Neuronal stem cell (in vitro differentiated cells): ENCODE measurements around the gene HSD17B14.

Source experiments
- DNase-seq: peaks from one replicate; pipeline ENCODE4 v3.0.0-alpha.2; 2013; ENCODE audit warnings: low spot score
- H2AFZ ChIP-seq: one replicate; pipeline ENCODE4 v1.6.1; 2013; ENCODE audit warnings: mild to moderate bottlenecking, low read length, inconsistent platforms
- H2AK5ac ChIP-seq: 2 replicates; pipeline ENCODE4 v1.6.1; 2013; ENCODE audit warnings: low read depth, mild to moderate bottlenecking, inconsistent platforms, low read length, moderate library complexity, mixed read lengths
- H2BK120ac ChIP-seq: 2 replicates; pipeline ENCODE4 v1.6.1; 2013; ENCODE audit warnings: low read depth, mild to moderate bottlenecking, inconsistent platforms, low read length, moderate library complexity, mixed read lengths
- H2BK12ac ChIP-seq: one replicate; pipeline ENCODE4 v1.6.1; 2013; ENCODE audit warnings: low read length, inconsistent platforms
- H2BK15ac ChIP-seq: 2 replicates; pipeline ENCODE4 v1.6.1; 2013; ENCODE audit warnings: mild to moderate bottlenecking, low read length, inconsistent platforms, mixed read lengths
- H2BK5ac ChIP-seq: one replicate; pipeline ENCODE4 v1.6.1; 2013; ENCODE audit warnings: inconsistent platforms, mild to moderate bottlenecking, low read length, moderate library complexity
- H3K14ac ChIP-seq: one replicate; pipeline ENCODE4 v1.6.1; 2013; ENCODE audit warnings: low read length, inconsistent platforms
- H3K18ac ChIP-seq: 2 replicates; pipeline ENCODE4 v1.6.1; 2013; ENCODE audit warnings: low read length, inconsistent platforms
- H3K23ac ChIP-seq: 2 replicates; pipeline ENCODE4 v1.6.1; 2013; ENCODE audit warnings: low read depth, mild to moderate bottlenecking, mixed read lengths, low read length, inconsistent platforms; ENCODE audit not compliant: poor library complexity
- H3K27ac ChIP-seq: replicated peaks from 3 replicates; pipeline ENCODE4 v1.5.1; 2013; ENCODE audit warnings: low read length, inconsistent platforms
- H3K27me3 ChIP-seq, 3 experiments: 2 replicates each; pipeline ENCODE4 v1.6.1; 2013; ENCODE audit warnings: low read length in 3 of 3, mild to moderate bottlenecking in 2 of 3, inconsistent platforms in 1 of 3, low read depth in 1 of 3, mixed read lengths in 1 of 3, moderate library complexity in 1 of 3; ENCODE audit not compliant: control insufficient read depth in 3 of 3, insufficient read depth in 3 of 3
- H3K36me3 ChIP-seq, 2 donors: replicated peaks in 1 of 2; 2 replicates each; pipeline ENCODE4 v1.6.1; 2013; ENCODE audit warnings: low read length in 2 of 2; ENCODE audit not compliant: control insufficient read depth in 2 of 2, insufficient read depth in 2 of 2
- H3K4ac ChIP-seq: 2 replicates; pipeline ENCODE4 v1.6.1; 2013; ENCODE audit warnings: inconsistent platforms, mild to moderate bottlenecking, low read length, moderate library complexity
- H3K4me1 ChIP-seq, 2 donors: 1 replicate in 1 of 2; 2 replicates in 1 of 2; pipeline ENCODE4 v1.6.1; 2013; ENCODE audit warnings: low read length in 2 of 2, low read depth in 1 of 2; ENCODE audit not compliant: control insufficient read depth in 2 of 2, insufficient read depth in 1 of 2
- H3K4me2 ChIP-seq: one replicate; pipeline ENCODE4 v1.6.1; 2013; ENCODE audit warnings: mild to moderate bottlenecking, low read length, inconsistent platforms; ENCODE audit not compliant: insufficient read depth, poor library complexity, severe bottlenecking
- H3K4me3 ChIP-seq, 2 donors: 2 replicates each; pipeline ENCODE4 v1.5.1; 2013; ENCODE audit warnings: low read length in 2 of 2, mild to moderate bottlenecking in 2 of 2, inconsistent platforms in 1 of 2, moderate library complexity in 1 of 2
- H3K79me1 ChIP-seq: one replicate; pipeline ENCODE4 v1.6.1; 2013; ENCODE audit warnings: low read depth, mild to moderate bottlenecking, inconsistent platforms, low read length, moderate library complexity
- H3K9ac ChIP-seq: one replicate; pipeline ENCODE4 v1.6.1; 2013; ENCODE audit warnings: mild to moderate bottlenecking, low read depth, low read length, inconsistent platforms; ENCODE audit not compliant: poor library complexity
- H3K9me3 ChIP-seq, 2 donors: replicated peaks in 1 of 2; 2 replicates each; pipeline versions ENCODE3 to v1.6.1; 2013; ENCODE audit warnings: low read length in 2 of 2, mild to moderate bottlenecking in 2 of 2, inconsistent platforms in 1 of 2, low read depth in 1 of 2, mixed read lengths in 1 of 2, moderate library complexity in 1 of 2; ENCODE audit not compliant: control insufficient read depth in 2 of 2, insufficient read depth in 1 of 2
- H4K8ac ChIP-seq: one replicate; pipeline ENCODE4 v1.6.1; 2013; ENCODE audit warnings: low read depth, mild to moderate bottlenecking, inconsistent platforms, low read length, moderate library complexity
- H4K91ac ChIP-seq: one replicate; pipeline ENCODE4 v1.6.1; 2013; ENCODE audit warnings: low read length, low read depth, mild to moderate bottlenecking, inconsistent platforms; ENCODE audit not compliant: poor library complexity
- WGBS, 2 donors: extraction: QIAGEN DNeasy Blood & Tissue Kit; methylation state at CpG; one replicate each; pipeline ENCODE4 v1.1.7; 2013; ENCODE audit warnings: missing lambda C conversion rate in 2 of 2, mixed read lengths in 1 of 2; ENCODE audit not compliant: insufficient read length in 2 of 2, insufficient replicate concordance in 1 of 2; ENCODE audit errors: extremely low coverage in 2 of 2; 5-methylcytosine and 5-hydroxymethylcytosine counted together

The HSD17B14 gene

DNA sequence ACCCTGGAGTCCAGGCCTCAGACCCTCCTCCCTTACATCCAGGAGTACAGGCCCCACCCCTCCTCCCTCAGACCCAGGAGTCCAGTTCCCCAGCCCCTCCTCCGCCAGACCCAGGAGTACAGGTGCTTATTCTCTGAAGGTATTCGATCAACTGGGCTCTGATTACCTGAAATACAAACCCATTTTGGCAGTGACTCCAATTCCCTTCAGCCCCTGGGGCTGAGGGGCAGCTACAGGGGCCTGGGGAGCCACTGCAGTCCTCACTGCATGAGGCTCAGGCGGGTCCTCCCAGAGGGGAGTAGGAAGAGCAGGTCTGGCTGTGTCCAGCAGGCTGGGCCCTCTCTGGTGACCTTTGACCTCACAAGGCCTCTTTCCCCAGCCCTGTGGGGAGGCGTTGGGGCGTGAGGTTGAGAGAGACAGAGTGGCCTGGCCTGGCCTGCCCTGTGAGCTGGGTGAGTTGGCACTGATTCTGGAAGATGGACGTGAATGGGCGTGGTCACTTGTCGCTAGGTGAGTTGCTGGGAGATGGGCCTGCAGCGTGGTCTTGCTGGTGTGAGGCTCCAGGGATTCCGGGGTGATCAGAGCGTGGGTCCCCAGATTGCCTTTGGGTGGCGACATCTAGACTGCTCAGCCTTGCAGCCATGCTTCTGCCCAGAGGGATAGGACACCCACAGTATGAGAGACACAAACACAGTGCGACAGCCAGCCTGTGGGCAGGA lies 28.5 kb downstream of the HSD17B14 start:
- H2BK5ac ChIP-seq = peak overlapping the region; percentile 71
- H4K91ac ChIP-seq = no peak overlapping the region
- peaks cover 16 to 23% of the 10 kb centered on the region in 2 donors for H3K4me1 ChIP-seq
- WGBS, 2 donors = no CpG with 5 or more reads among the region's 13 CpGs
- H2AFZ ChIP-seq = no peak overlapping the region
- H2AK5ac ChIP-seq = peak overlapping the region; percentile 93
- peak overlapping the region; percentile 13 for H3K4me2 ChIP-seq
- DNase-seq = no peak
- H3K27me3 ChIP-seq = no peaks in the 10 kb centered on the region
- no peak overlapping the region for H3K4me3 ChIP-seq
- H3K79me1 ChIP-seq = no peaks in the 10 kb centered on the region
- no peaks in the 10 kb centered on the region for H3K9me3 ChIP-seq
- no peak overlapping the region for H2BK120ac ChIP-seq
- H3K18ac ChIP-seq = peak overlapping the region; percentile 85
- peaks cover 3 to 5% of the 10 kb centered on the region in 2 donors for H3K36me3 ChIP-seq
- H3K23ac ChIP-seq = peak overlapping the region; percentile 37
- H3K4ac ChIP-seq = no peak overlapping the region
- H3K14ac ChIP-seq = peak overlapping the region; percentile 47
- H3K9ac ChIP-seq = peak overlapping the region; percentile 21
- no peak overlapping the region for H2BK12ac ChIP-seq
- peak overlapping the region; percentile 28 for H3K27ac ChIP-seq
- no peak overlapping the region for H2BK15ac ChIP-seq
- H4K8ac ChIP-seq = no peak overlapping the region

DNA sequence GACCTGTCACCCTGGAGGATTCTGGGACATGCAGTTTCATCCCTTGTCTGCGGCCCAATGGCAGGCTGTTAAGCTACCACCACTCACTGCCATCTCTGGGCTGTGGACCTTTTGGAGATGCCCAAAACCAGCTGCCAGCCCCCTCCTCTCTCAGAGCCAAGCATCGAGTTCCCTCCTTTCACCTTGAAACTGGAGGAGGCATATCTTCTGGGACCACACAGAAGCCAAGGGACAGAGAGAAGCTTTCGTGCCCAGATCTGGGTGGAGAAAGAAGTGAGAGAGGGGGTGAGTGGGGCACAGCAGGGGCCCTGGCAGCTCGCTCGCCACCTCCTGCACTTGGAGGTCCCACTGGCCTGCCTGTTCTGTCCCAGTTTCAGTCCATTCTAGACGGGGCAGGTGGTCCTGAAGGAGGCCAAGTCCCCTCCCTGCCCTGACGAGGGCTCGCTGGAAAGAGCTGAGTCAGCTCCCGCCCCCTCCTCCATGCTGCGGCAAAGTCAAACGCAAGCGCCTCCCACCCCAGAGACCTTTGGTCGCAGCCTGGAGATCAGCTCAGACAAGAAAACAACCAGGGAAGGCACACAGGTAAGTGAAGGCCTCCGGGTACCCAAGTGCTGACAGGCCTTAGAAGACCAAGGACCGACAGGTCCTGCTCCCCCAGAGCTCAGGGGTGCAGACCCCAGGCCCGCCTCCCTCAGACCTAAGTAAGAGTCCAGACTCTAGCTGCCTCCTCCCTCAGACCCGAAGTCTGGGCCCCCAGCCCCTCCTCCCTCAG lies 29.3 kb downstream of the HSD17B14 start:
- Histone ChIP-seq H3K36me3 (peaks cover 3 to 5% of the 10 kb centered on the region in 2 donors), H3K4me3 (no peak overlapping the region), H3K9ac (peak overlapping the region; percentile 21), H3K23ac (peak overlapping the region; percentile 89), H2BK120ac (no peak overlapping the region), H3K9me3 (no peaks in the 10 kb centered on the region), H3K18ac (peak overlapping the region; percentile 85), H3K27ac (peak overlapping the region; percentile 67), H3K27me3 (no peaks in the 10 kb centered on the region), H3K79me1 (no peaks in the 10 kb centered on the region), H2BK15ac (no peak overlapping the region), H2BK12ac (peak overlapping the region; percentile 73), H2BK5ac (peak overlapping the region; percentile 71), H3K14ac (peak overlapping the region; percentile 47), H4K8ac (no peak overlapping the region), H2AFZ (no peak overlapping the region), H4K91ac (no peak overlapping the region), H3K4me2 (no peak overlapping the region), H3K4ac (peak overlapping the region; percentile 76), H2AK5ac (peak overlapping the region; percentile 93), H3K4me1 (peaks cover 16 to 22% of the 10 kb centered on the region in 2 donors)
- no CpG with 5 or more reads among the region's 17 CpGs for WGBS, 2 donors
- DNase-seq = peak; percentile 68

DNA sequence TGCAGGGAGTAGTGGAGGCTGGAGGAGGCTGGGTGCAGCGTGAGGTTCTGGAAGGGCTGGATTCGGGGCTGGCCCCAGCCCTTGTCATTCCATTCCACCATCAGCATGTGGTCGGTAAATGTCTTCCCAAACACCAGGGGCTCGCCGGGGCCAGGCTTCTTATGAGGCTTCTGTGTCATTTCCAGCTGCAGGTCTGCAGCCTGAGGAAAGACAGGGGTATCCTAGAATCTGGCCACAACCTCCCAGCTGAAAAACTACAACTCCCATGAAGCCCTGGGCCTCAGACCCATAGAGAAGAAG lies 29.8 kb downstream of the HSD17B14 start:
- H2BK15ac ChIP-seq = no peak overlapping the region
- no peak overlapping the region for H3K4me2 ChIP-seq
- no peak overlapping the region for H2BK12ac ChIP-seq
- no peak overlapping the region for H3K23ac ChIP-seq
- no peak overlapping the region for H4K8ac ChIP-seq
- no peak overlapping the region for H3K14ac ChIP-seq
- H3K27me3 ChIP-seq = no peaks in the 10 kb centered on the region
- no peaks in the 10 kb centered on the region for H3K9me3 ChIP-seq
- H3K4ac ChIP-seq = no peak overlapping the region
- no peak overlapping the region for H2AK5ac ChIP-seq
- no peak for DNase-seq
- H3K79me1 ChIP-seq = no peaks in the 10 kb centered on the region
- H3K18ac ChIP-seq = peak overlapping the region; percentile 58
- WGBS, 2 donors = no CpG with 5 or more reads among the region's 5 CpGs
- H4K91ac ChIP-seq = no peak overlapping the region
- H3K9ac ChIP-seq = peak overlapping the region; percentile 74
- H2BK120ac ChIP-seq = no peak overlapping the region
- peaks cover 3 to 5% of the 10 kb centered on the region in 2 donors for H3K36me3 ChIP-seq
- no peak overlapping the region for H2BK5ac ChIP-seq
- no peak overlapping the region for H3K27ac ChIP-seq
- no peak overlapping the region for H2AFZ ChIP-seq
- H3K4me3 ChIP-seq = no peak overlapping the region
- H3K4me1 ChIP-seq = peaks cover 16 to 22% of the 10 kb centered on the region in 2 donors

DNA sequence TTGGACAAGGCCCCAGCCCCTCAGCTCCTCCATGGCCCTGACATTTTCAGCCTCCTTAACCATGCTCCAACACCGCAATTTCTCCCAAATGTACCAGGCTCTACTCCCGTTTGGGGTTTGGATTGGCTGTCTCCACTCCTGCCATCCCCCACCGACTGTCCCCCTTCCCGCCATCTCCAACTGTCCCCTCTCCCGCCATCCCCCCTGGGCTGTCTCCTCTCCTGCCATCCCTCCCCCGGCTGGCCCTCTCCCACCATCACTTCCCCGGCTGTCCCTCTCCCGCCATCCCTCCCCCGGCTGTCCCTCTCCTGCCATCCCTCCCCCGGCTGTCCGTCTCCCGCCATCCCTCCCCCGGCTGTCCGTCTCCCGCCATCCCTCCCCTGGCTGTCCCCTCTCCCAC lies 30.8 kb downstream of the HSD17B14 start:
- H3K36me3 ChIP-seq = peaks cover 3 to 5% of the 10 kb centered on the region in 2 donors
- no peak overlapping the region for H2BK120ac ChIP-seq
- peaks cover 16 to 22% of the 10 kb centered on the region in 2 donors for H3K4me1 ChIP-seq
- H2BK15ac ChIP-seq = peak overlapping the region; percentile 49
- H3K23ac ChIP-seq = peak overlapping the region; percentile 6
- no peak overlapping the region for H3K4me2 ChIP-seq
- peak overlapping the region; percentile 27 for H3K27ac ChIP-seq
- H3K79me1 ChIP-seq = no peaks in the 10 kb centered on the region
- no peak overlapping the region for H2AK5ac ChIP-seq
- no peaks in the 10 kb centered on the region for H3K27me3 ChIP-seq
- WGBS, 2 donors = no CpG with 5 or more reads among the region's 15 CpGs
- peak overlapping the region; percentile 70 for H3K18ac ChIP-seq
- no peak overlapping the region for H3K4me3 ChIP-seq
- no peak overlapping the region for H3K14ac ChIP-seq
- no peak overlapping the region for H4K91ac ChIP-seq
- DNase-seq = no peak
- no peak overlapping the region for H3K4ac ChIP-seq
- no peak overlapping the region for H2BK12ac ChIP-seq
- H3K9me3 ChIP-seq = no peaks in the 10 kb centered on the region
- H2AFZ ChIP-seq = no peak overlapping the region
- H2BK5ac ChIP-seq = no peak overlapping the region
- no peak overlapping the region for H3K9ac ChIP-seq
- H4K8ac ChIP-seq = no peak overlapping the region
